PC-3 (cell line): ENCODE results near the gene DNAJC5.

Experiments
- EZH2 ChIP-seq: fragments of 300-600 bp; sonication (generic); IDR thresholded peaks from one replicate; pipeline ENCODE4 v1.6.1; 2017; ENCODE audit warnings: antibody characterized with exemption, mild to moderate bottlenecking, low read length; ENCODE audit not compliant: unreplicated experiment
- EZH2phosphoT487 ChIP-seq: fragments of 300-600 bp; sonication (generic); IDR thresholded peaks from 2 replicates; pipeline ENCODE4 v1.6.1; 2018; ENCODE audit warnings: mild to moderate bottlenecking, antibody characterized with exemption, low read length, borderline replicate concordance
- TF ChIP-seq, protein P1 (sequence below): fragments of 300-600 bp; sonication (generic); conservative IDR thresholded peaks from 2 replicates; pipeline ENCODE4 v1.5.1; 2017; ENCODE audit warnings: antibody characterized with exemption, low read depth, mild to moderate bottlenecking, low read length

DNA sequence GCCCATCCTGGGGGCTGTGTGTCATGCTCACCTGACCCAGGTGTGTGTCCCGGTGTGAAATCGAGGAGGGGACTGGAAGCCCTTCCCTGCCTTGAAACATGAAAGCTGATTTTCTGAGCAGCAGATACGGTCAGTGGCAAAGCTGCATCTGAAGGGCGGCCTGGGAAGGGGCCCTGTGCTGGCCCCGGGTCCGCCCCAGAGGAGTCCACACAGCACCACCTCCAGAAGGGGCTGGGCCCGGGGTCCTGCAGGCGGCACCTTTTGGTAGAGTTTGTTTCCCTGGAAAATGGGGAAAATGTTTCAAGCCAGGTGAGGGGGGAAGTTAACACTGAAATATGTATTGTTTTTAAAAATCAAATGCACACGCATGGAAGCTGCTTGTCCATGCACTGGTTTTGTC lies 40.5 kb downstream of the DNAJC5 start:
- TF ChIP-seq, protein P1, sequence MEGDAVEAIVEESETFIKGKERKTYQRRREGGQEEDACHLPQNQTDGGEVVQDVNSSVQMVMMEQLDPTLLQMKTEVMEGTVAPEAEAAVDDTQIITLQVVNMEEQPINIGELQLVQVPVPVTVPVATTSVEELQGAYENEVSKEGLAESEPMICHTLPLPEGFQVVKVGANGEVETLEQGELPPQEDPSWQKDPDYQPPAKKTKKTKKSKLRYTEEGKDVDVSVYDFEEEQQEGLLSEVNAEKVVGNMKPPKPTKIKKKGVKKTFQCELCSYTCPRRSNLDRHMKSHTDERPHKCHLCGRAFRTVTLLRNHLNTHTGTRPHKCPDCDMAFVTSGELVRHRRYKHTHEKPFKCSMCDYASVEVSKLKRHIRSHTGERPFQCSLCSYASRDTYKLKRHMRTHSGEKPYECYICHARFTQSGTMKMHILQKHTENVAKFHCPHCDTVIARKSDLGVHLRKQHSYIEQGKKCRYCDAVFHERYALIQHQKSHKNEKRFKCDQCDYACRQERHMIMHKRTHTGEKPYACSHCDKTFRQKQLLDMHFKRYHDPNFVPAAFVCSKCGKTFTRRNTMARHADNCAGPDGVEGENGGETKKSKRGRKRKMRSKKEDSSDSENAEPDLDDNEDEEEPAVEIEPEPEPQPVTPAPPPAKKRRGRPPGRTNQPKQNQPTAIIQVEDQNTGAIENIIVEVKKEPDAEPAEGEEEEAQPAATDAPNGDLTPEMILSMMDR: no peak
- TF ChIP-seq EZH2phosphoT487: no peak
- TF ChIP-seq EZH2: no peak
